Stimulated activated naive CD8-positive, alpha-beta T cell treated with anti-CD3 and anti-CD28 coated beads, Interleukin-15, Interleukin-2, amounts not matched to agents 100 ng/mL and 50 ng/mL, for 24 hours (primary cell): ENCODE results near the gene RAB9A.
A peak's percentile ranks its signal among the peaks of the same experiment; 100 is the strongest.

Source experiments
- H3K27ac Mint-ChIP-seq: one replicate; pipeline ENCODE4 v1.8.0; 2021; ENCODE audit warnings: mild to moderate bottlenecking, mixed read lengths
- H3K27me3 Mint-ChIP-seq: one replicate; pipeline ENCODE4 v1.8.0; 2021; ENCODE audit warnings: mixed read lengths
- H3K36me3 Mint-ChIP-seq: one replicate; pipeline ENCODE4 v1.8.0; 2021; ENCODE audit warnings: low read depth, mixed read lengths
- H3K4me1 Mint-ChIP-seq: one replicate; pipeline ENCODE4 v1.8.0; 2021; ENCODE audit warnings: low read depth, mixed read lengths
- H3K4me3 Mint-ChIP-seq: one replicate; pipeline ENCODE4 v1.8.0; 2021; ENCODE audit warnings: mild to moderate bottlenecking, mixed read lengths
- H3K9me3 Mint-ChIP-seq: one replicate; pipeline ENCODE4 v1.8.0; 2021; ENCODE audit warnings: mixed read lengths

The RAB9A gene

DNA sequence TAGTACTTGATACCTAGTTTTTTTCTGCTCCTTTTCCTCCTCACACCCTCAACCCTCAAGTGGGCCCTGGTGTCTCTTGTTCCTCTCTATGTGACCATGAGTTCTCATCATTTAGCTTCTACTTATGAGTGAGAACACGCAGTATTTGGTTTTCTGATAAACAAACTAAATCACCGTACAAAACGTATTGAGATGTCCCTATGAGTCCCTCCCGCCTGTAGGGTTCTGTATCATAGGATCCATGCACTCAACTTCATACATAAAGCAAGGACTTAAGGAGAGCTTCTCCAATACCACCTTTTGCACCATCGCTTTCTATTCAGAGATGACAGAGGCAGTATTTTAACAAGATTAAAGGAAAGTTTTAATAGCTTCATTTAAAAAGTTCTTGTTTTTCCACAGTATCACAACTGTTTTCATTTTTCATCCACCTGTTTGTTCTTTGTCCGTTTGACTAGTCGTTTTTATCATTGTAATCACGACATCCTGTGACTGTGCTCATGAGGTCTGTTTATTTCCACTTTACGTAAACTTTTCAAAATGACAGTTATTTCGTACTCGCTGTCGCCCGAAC lies 457 bp upstream of the RAB9A start:
- peak overlapping the region; percentile 92 for H3K27ac Mint-ChIP-seq
- no peaks in the 10 kb centered on the region for H3K9me3 Mint-ChIP-seq
- H3K4me3 Mint-ChIP-seq: peak overlapping the region; percentile 91
- H3K36me3 Mint-ChIP-seq: peaks cover 22% of the 10 kb centered on the region
- peaks cover 76% of the 10 kb centered on the region for H3K4me1 Mint-ChIP-seq
- H3K27me3 Mint-ChIP-seq: no peaks in the 10 kb centered on the region

DNA sequence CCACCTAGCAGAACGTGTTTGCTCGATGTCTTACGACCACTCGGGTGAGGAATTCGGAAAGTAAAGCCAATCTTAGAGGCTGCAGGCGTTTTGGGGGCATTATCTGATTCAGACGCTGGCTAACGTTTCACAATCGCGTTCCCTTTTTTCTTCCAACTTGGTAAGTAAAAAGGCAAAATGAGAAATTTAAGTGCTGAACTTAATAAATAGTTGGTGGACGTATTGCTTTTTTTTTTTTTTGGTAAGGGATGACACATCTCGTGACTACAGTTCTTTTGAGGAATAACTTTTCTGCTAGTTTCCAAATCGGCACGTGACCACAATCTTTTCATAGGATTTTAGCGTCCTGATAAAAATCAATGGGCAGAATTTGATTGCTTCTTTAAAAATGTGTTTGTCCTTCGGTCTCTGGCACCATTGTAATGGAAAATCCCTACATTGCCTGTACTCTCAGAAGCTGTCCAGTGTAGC lies 848 bp downstream of the RAB9A start:
- H3K27ac Mint-ChIP-seq: peak overlapping the region; percentile 81
- no peaks in the 10 kb centered on the region for H3K27me3 Mint-ChIP-seq
- H3K9me3 Mint-ChIP-seq: no peaks in the 10 kb centered on the region
- H3K4me3 Mint-ChIP-seq: peak overlapping the region; percentile 91
- peaks cover 26% of the 10 kb centered on the region for H3K36me3 Mint-ChIP-seq
- H3K4me1 Mint-ChIP-seq: peaks cover 74% of the 10 kb centered on the region

GRCh38 chrX:13690836-13691235 lies 1.9 kb downstream of the RAB9A start:
- H3K4me3 Mint-ChIP-seq: peak overlapping the region; percentile 91
- H3K27me3 Mint-ChIP-seq: no peaks in the 10 kb centered on the region
- peak overlapping the region; percentile 81 for H3K27ac Mint-ChIP-seq
- H3K36me3 Mint-ChIP-seq: peaks cover 34% of the 10 kb centered on the region
- H3K9me3 Mint-ChIP-seq: no peaks in the 10 kb centered on the region
- H3K4me1 Mint-ChIP-seq: peaks cover 74% of the 10 kb centered on the region

- Mint-ChIP-seq H3K4me3 (peak overlapping the region; percentile 63), H3K4me1 (peaks cover 77% of the 10 kb centered on the region), H3K36me3 (peaks cover 34% of the 10 kb centered on the region), H3K27me3 (no peaks in the 10 kb centered on the region), H3K9me3 (no peaks in the 10 kb centered on the region), H3K27ac (peak overlapping the region; percentile 71)
Measured at GRCh38 chrX:13691841-13692371, 3.0 kb downstream of the RAB9A start.

GRCh38 chrX:13692771-13693231 lies 3.9 kb downstream of the RAB9A start:
- Mint-ChIP-seq H3K27me3 (no peaks in the 10 kb centered on the region), H3K4me1 (peaks cover 77% of the 10 kb centered on the region), H3K27ac (peak overlapping the region; percentile 40), H3K9me3 (no peaks in the 10 kb centered on the region), H3K36me3 (peaks cover 38% of the 10 kb centered on the region), H3K4me3 (peak overlapping the region; percentile 63)

DNA sequence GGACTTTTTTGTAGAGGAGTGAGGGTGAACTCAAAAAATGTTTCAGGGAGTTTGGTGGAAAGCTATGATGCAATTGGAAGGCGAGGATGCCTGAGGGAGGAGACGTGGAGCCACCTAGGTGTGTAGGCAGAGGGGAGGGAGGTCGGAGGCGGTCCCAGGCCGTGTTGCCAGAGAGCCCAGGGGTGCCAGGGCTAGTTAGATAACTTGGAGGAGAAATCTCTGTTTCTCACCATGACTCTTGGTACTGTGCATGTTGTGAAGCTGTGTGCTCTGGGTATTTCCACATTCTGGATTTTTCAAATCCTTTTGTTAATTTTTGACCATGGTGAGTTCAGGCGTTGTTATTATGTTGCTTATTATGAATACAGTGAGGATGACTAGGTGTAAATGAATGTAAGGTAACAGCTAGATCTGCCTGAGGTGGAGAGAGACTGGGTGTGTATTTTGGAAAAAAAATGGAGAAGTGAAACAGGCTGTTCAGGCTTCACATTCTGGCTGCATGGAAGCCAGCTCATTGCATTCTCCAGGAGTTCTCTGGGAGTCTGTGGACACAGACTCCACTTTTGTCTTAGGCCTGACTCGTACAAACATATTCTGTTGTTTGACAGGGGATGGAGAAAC lies 4.5 kb downstream of the RAB9A start:
- Mint-ChIP-seq H3K9me3 (no peaks in the 10 kb centered on the region), H3K27me3 (no peaks in the 10 kb centered on the region), H3K4me3 (peak overlapping the region; percentile 25), H3K27ac (peak overlapping the region; percentile 21), H3K36me3 (peaks cover 38% of the 10 kb centered on the region), H3K4me1 (peaks cover 71% of the 10 kb centered on the region)

GRCh38 chrX:13694359-13694758 lies 5.4 kb downstream of the RAB9A start:
- Mint-ChIP-seq H3K27me3 (no peaks in the 10 kb centered on the region), H3K4me1 (peaks cover 75% of the 10 kb centered on the region), H3K27ac (no peak overlapping the region), H3K9me3 (no peaks in the 10 kb centered on the region), H3K36me3 (peaks cover 43% of the 10 kb centered on the region), H3K4me3 (no peak overlapping the region)

DNA sequence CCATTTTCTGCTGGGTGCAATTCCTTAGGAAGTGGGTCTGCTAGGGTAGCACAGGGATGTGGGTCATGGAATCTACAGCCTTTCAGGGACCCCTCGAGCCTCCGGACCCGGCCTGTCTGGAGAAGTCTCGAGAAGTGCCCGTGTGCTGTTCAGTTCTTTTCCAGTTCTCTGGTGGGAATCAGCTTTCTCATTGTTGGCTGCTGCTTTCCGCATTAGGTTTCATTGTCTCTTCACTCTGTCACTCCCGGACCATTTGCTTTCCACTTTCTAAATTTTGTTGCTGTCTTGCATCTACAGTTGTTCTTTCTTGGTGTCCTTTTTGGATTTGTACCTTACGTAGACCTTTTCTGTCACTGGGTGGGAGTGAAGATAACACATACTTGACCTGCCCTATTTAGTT lies 6.1 kb downstream of the RAB9A start:
- H3K36me3 Mint-ChIP-seq: peaks cover 43% of the 10 kb centered on the region
- H3K4me1 Mint-ChIP-seq: peaks cover 77% of the 10 kb centered on the region
- H3K27me3 Mint-ChIP-seq: no peaks in the 10 kb centered on the region
- no peak overlapping the region for H3K4me3 Mint-ChIP-seq
- H3K9me3 Mint-ChIP-seq: no peaks in the 10 kb centered on the region
- H3K27ac Mint-ChIP-seq: peak overlapping the region; percentile 72

GRCh38 chrX:13695601-13696115 lies 6.7 kb downstream of the RAB9A start:
- H3K9me3 Mint-ChIP-seq: no peaks in the 10 kb centered on the region
- no peaks in the 10 kb centered on the region for H3K27me3 Mint-ChIP-seq
- no peak overlapping the region for H3K27ac Mint-ChIP-seq
- H3K4me1 Mint-ChIP-seq: peaks cover 78% of the 10 kb centered on the region
- H3K4me3 Mint-ChIP-seq: no peak overlapping the region
- peaks cover 36% of the 10 kb centered on the region for H3K36me3 Mint-ChIP-seq

DNA sequence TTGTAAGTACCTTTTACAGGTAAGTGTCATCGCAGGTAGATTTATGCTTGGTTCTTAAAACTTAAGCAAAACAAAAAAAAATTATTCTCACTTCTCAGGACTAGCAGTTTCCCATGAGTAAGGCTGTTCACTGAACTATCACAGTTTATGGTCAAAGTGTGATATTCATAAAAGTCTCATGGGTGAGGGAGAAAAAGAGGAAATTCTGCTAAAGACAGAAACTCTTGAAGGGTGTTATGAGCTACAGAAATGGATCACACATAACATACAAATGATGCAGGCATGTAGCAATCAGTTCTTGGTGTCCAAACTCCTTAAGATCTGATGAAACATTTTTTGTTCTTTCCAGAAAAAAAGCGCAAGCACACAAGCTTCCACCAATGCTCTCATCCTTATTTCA lies 8.5 kb downstream of the RAB9A start:
- H3K27ac Mint-ChIP-seq: peak overlapping the region; percentile 34
- H3K36me3 Mint-ChIP-seq: peaks cover 41% of the 10 kb centered on the region
- no peaks in the 10 kb centered on the region for H3K27me3 Mint-ChIP-seq
- no peaks in the 10 kb centered on the region for H3K9me3 Mint-ChIP-seq
- H3K4me1 Mint-ChIP-seq: peaks cover 79% of the 10 kb centered on the region
- H3K4me3 Mint-ChIP-seq: no peak overlapping the region

DNA sequence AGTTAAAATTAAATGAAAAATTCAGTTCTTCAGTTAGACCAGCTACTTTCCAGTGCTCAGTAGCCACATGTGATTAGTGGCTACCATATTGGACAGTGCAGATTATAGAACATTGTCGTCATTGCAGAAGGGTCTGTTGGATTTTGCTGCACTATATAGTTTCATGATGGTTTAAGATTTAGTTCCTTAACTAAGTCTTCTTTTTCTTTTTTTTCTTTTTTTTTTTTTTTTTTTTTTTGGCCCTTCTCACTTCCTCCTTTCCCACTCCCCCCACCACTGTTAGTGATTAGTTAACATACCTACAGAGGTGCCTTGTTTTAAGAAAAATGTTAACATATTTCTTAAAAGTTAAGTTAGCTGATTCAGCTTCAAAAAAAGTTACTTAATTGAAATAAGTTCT lies 9.0 kb downstream of the RAB9A start:
- Mint-ChIP-seq H3K36me3 (peaks cover 39% of the 10 kb centered on the region), H3K9me3 (no peaks in the 10 kb centered on the region), H3K27ac (no peak overlapping the region), H3K4me1 (peaks cover 79% of the 10 kb centered on the region), H3K4me3 (no peak overlapping the region), H3K27me3 (no peaks in the 10 kb centered on the region)

DNA sequence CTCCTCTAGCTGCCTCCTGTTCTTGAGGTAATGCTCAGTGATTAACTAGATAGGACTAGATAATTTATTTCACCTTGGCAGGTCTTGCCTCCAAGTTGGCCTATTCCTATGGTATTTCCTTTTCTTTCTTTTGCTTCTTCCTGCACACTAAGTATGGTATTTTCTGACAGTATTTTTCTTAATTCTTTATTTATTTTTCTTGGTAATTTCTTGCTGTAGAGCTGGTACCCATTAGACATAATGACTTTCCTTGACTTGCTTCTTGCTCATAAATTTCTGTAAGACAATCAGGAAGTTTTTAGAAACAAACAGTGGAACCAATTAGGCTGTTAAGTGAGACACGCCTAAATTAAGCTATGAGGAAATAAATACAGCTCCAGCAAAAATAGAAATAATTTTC lies 9.5 kb downstream of the RAB9A start:
- peaks cover 36% of the 10 kb centered on the region for H3K36me3 Mint-ChIP-seq
- no peak overlapping the region for H3K4me3 Mint-ChIP-seq
- peaks cover 79% of the 10 kb centered on the region for H3K4me1 Mint-ChIP-seq
- H3K9me3 Mint-ChIP-seq: no peaks in the 10 kb centered on the region
- no peak overlapping the region for H3K27ac Mint-ChIP-seq
- no peaks in the 10 kb centered on the region for H3K27me3 Mint-ChIP-seq

DNA sequence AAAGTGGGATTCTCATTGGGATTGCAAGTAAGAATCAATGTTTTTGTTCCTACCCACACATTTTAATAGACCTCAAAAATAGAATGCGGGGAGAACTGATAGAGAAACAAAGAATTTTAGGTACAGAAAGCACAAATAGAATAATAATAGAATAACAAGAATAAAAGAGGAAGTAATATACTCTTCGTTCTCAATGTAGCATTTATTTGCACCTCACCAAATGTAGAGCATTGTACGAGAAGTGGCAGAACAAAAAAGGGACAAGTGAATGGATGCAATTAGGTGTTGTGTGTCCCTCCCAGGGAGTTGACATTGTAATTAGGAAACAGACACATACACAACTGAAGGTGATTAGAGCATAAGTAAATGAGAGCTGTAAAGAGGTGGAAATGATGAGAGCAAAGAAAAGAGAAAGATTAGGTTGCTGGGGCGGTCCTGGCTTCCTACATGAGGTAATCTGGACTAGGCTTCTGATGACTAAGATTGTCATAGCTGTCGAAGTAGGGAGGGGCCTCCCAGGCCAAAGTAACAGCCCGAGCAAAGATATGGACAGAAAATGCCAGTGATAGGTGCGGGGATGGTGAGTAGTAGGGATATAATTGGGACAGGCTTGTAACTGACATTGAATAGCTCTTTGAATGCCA lies 10.4 kb downstream of the RAB9A start:
- H3K4me3 Mint-ChIP-seq: no peak overlapping the region
- peaks cover 37% of the 10 kb centered on the region for H3K36me3 Mint-ChIP-seq
- peak overlapping the region; percentile 62 for H3K27ac Mint-ChIP-seq
- H3K9me3 Mint-ChIP-seq: no peaks in the 10 kb centered on the region
- no peaks in the 10 kb centered on the region for H3K27me3 Mint-ChIP-seq
- peaks cover 79% of the 10 kb centered on the region for H3K4me1 Mint-ChIP-seq

- no peak overlapping the region for H3K27ac Mint-ChIP-seq
Measured at GRCh38 chrX:13700380-13700779, 11.5 kb downstream of the RAB9A start.

More at GRCh38 chrX:13700380-13700779, 11.5 kb downstream of the RAB9A start:
- H3K4me1 Mint-ChIP-seq: peaks cover 75% of the 10 kb centered on the region
- no peaks in the 10 kb centered on the region for H3K9me3 Mint-ChIP-seq
- no peak overlapping the region for H3K4me3 Mint-ChIP-seq
- H3K27me3 Mint-ChIP-seq: no peaks in the 10 kb centered on the region
- peaks cover 36% of the 10 kb centered on the region for H3K36me3 Mint-ChIP-seq
